Measurements from ENCODE around the gene FAM3D.

FAM3D gene

GRCh38 chr3:58625196-58625824, 41.3 kb downstream of the FAM3D start:
- no peak for DNase-seq

GRCh38 chr3:58624550-58624949, 42.0 kb downstream of the FAM3D start:
- no peak for DNase-seq

DNA sequence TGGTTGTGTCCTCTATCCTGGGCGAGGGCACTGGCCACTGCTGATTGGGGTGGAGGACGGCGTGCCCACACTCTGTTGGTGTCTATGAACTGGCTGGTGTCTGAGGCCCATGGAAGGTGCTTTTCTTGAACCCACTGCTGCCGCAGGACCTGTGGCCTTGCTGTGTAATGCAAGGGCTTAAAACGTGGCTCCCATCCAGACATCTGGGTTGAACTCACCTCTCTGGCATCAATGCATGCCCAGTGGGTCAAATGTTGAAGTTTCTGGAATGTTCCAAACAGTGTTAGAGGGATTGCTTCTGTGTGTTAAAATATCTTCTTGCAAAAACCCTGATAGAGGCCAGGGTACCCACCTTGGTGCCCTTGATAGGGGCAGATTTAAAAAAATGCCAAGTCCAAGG, 42.6 kb downstream of the FAM3D start:
- DNase-seq: no peak

DNA sequence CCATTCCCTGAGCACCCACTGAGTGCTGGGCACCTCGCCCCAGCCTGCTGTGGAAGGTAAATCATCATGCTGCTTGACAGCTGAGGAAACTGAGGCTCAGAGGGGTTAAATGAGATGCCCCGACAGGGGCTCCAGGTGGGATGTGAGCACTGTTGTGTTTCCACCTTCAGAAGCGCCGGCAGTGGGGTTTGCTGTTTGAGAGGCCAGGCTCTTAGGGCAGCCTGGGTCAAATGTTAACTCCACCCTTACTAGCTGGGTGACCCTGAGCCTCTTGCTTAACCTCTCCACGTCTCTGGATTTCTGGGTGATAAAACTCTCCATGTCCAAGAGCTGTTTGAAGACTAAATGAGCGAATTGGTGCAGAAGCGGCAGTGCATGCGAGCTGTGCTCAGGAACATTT, 43.1 kb downstream of the FAM3D start:
- DNase-seq: no peak

DNA sequence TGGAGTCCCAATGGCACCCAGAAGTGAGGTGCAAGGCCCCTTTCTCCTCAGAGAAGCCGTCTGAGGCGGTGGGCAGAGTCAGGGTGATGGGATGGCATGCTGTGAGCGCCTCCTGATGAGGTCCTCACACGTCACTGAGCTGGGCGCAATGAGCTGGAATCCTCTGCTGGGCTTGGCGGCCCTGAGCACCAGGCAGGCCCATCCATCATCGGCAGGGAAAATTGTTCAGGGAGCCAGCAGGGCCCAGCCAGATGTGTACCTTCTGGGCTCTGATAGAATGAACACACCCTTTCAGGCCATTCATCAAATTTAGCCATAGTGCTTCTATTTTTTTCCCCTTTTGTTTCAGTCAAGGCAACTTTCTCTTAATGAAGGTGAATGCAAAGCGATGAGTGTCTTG, 43.7 kb downstream of the FAM3D start:
- DNase-seq: no peak

- DNase-seq: no peak
Measured at GRCh38 chr3:58622436-58622835, 44.1 kb downstream of the FAM3D start.

- DNase-seq: no peak
Measured at GRCh38 chr3:58621086-58621830, 45.3 kb downstream of the FAM3D start.

GRCh38 chr3:58620421-58620820, 46.2 kb downstream of the FAM3D start:
- no peak for DNase-seq

- no peak for DNase-seq
Measured at GRCh38 chr3:58617338-58617761, 49.2 kb downstream of the FAM3D start.

DNA sequence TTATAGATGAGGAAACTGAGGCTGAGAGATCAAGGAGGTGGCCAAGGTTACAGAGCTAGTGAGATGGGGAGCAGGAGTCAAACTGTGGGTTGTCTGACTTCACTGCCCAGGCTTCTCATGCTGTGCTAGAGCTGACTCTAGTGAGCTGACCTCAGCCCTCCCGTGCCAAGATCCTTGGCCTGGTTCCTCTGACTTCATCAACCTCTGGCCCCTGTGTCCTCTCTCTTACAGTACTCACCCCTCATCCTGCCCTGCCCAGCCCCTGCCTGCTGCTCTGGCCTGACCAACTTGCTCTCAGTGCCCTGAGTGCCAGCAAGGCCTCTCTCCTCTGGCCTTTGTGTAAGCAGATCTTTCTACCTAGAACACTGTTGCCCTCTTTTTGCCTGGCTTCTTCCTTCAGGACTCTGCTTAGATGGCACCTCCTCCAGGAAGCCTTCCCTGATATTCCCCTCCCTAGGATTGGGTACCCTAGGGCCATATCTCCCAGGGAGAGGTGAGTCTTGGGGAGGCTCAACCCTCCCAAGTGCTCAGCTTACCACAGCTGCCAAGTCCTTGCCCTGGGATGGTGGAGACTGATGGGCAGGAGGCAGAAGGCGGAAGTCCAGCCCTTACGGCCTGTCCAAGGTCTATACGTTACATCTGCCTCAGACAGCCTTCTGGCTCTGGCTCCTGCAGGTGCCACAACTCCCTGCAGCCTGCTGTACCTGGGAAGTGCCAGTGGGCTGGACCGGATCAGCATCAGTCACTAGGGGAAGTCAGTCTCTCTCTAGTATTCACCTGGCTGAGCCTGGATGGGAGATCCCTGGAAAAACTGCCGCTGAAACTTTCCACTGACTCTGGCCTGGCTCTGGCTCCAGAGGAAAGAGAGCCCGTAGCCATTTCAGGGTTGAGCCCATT, 53.1 kb downstream of the FAM3D start:
- DNase-seq: no peak

GRCh38 chr3:58612830-58613229, 53.7 kb downstream of the FAM3D start:
- no peak for DNase-seq

DNA sequence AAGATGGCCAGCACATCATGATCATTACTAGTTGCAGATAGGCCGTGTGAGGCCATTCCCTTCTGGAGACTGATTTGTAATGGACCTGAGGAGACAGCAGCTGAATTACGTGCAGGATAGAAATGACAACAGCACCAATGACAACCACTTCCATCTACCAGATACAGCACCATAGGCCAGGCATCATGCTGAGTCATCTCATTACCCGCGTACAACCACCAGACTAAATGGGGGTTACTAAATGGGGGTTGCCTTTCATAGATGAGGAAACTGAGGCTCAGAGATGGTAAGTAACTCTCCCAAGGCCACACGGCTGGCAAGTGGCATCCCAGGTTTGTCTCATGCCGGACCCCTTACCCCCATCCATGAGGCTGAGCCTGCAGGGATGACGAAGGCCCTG, 56.6 kb downstream of the FAM3D start:
- no peak for DNase-seq

- no peak for DNase-seq
Measured at GRCh38 chr3:58608648-58609047, 57.9 kb downstream of the FAM3D start.

DNA sequence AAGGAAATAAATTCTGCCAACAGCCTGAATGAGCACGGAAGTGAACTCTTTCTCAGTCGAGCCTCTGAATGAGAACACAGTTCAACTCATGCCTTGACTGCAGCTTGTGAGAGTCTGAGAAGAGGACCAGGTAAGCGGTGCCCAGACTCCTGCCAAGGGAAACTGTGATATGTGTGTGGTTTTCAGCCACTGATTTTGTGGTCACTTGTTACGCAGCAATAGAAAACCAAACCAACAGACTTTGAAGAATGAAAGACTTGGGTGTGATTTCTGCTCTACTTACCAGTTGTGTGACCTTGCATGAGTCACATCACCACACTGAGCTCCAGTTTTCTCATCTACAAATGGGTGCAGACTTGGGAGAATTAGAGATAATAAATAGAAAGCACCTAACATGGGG, 58.8 kb downstream of the FAM3D start:
- DNase-seq: no peak

DNA sequence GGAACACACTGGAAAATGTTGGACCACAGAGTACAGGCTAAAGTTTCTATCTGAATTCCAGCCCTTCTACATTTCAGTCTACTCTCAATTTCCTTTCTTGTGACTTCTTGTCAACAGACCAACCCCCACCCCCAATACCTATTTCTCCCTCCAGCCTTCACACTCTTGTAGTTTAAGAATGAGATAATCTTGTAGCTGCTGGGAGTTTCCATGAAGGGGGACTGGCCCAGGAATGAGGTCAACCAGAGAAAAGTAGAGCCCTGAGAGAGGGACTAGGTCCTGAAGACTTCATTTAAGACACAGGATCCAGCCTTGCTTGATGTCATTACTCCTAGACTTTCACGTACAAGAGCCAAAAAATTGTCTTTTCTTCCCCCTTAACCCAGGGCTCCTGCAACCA, 59.9 kb downstream of the FAM3D start:
- DNase-seq: no peak

DNA sequence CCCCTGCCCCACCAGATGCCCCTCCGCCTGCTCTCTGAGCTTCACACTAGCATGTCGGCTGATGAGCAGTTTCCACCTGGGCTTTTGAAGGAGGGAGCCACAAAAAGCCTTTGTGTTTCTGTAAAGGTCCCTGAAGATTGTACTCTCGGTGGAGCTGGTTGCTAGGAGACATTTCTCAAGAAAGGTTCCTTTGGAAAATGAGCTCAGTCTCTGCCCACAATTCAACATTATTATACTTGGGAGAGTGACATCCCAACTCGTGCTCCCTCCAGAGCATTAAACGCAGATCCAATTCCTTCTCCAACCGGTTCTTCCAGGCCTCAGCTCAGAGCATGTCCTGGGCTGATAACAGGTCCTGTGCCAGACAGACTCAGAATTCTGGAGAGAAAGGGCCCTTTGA, 62.5 kb downstream of the FAM3D start:
- no peak for DNase-seq

DNA sequence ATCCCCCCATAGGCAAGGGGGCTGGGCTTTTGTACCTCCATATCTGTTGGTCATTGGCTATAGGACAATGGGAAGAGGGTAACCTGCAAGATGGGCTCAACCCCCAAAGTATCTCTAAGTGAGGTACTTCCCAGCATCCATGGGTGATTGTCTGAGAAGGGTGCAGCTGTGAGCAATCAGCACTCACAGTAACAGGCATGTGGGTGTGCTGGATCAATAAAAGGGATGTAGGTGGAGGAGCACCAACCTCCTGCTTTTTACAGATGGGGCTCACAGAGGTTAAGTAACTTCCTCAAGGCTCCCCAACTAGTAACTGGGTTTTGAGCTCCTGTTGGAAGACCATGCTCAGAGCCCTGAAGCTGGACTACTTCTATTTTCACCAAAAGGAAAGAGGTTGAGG, 63.0 kb downstream of the FAM3D start:
- no peak for DNase-seq

DNA sequence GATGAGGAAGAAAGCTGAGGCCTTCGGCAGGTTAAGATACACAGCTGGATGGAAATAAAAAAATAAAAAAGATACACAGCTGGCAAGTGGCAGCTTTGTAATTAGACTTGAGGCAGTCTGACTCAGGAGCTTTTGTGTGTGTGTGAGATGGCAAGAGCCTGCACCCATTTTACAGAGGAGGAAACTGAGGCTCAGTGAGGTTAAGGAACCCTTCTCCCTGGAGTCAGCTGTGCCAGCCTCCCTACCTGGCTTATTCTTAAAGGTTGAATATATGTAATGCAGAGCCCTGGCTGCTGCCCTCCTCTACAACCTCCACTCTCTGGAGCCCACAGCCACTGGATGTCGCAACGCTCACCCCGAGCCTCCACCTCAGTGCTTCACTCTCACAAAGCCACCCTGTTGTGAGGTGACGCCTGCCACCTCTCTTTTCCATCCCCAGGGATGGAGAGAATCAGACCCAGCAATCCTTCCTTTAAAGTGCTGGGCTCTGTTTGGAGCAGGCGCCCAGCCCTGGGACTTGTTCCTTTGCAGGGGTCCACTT, 68.7 kb downstream of the FAM3D start:
- no peak for DNase-seq

DNA sequence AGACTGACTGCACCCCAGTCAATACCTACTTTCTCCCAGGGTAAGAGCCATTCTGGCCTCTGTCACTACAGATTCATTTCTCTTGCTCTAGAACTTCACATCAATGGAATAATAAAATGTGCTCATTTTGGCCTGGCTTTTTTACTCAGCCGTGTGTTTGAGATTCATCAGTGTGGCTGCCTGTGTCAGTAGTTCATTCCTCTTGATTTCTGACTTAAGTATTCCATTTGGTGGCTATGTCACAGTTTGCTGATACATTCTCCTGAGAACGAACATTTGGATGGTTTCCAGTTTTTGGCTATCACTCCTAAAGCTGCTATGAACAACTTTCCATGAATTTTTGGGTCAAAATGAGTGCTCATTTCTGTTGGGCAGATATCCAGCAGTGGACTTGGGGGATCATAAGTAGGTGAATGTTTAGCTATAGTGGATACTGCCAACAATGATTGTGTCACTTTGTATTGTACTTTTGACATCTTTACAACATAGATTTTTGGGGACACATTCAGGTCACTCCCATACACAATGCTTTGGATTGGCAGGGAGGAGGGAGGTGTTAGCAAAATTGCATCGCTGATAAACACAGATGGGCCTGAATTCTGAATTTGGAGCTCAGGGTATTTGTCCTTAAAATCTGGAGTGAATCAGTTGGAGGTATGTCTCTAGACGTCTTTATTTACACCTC, 69.6 kb downstream of the FAM3D start:
- DNase-seq: no peak

DNA sequence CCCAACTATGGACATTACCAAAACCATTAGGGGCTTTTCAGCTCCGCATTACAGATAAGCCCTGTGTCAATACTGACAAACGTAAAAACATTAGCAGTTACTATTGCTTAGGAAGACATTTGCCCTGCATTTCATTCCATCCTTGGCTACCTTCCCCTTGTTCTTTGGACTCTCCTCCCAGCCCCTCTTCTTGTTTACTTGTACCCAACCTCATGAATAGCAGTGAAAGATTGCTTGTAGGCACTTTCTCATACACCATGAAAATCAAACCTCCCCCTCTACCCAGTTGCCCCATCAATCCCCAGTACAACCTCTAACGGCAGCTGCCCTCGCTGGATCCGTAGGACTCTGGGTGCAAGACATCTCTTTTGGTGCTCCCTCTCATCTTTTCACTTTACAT, 72.5 kb downstream of the FAM3D start:
- no peak for DNase-seq

- no peak for DNase-seq
Measured at GRCh38 chr3:58591517-58592510, 74.8 kb downstream of the FAM3D start.
